B cell (primary cell): ENCODE measurements around the gene CDC42BPA. TPM values are rescaled to one million over a fixed set of nuclear protein-coding genes. Genes with fewer than 3 reads are reported as not detected.

ENCODE experiments used
- ATAC-seq: fragments of 200-7000 bp; cut with Tn5 transposase; one replicate; pipeline ENCODE4 v1.10.0; 2021; ENCODE audit warnings: low read depth, mild to moderate bottlenecking, moderate number of reproducible peaks, moderate library complexity
- CTCF ChIA-PET: fragments of 350-600 bp; sonication (Branson Sonifier 250); formaldehyde crosslinking; loops from one replicate; lab custom pipeline; 2021; ENCODE audit warnings: antibody characterized with exemption, inconsistent platforms; lab: Charles Lee
- POLR2A ChIA-PET: fragments of 350-600 bp; sonication (Branson Sonifier 250); formaldehyde crosslinking; loops from one replicate; lab custom pipeline; 2021; ENCODE audit warnings: antibody characterized with exemption; lab: Charles Lee
- DNase-seq: peaks from one replicate; pipeline ENCODE4 v3.0.0; 2013
- H2AFZ ChIP-seq: 2 replicates; pipeline ENCODE4 v1.6.1; 2012; ENCODE audit warnings: mild to moderate bottlenecking, low read depth, low read length; ENCODE audit not compliant: insufficient read depth, poor library complexity, severe bottlenecking
- H3K27ac ChIP-seq, 2 donors: 1 replicate in 1 of 2; 2 replicates in 1 of 2; pipeline ENCODE4 v1.5.1; 2012 to 2013; ENCODE audit warnings: low read length in 2 of 2, mild to moderate bottlenecking in 2 of 2, moderate library complexity in 1 of 2
- H3K27me3 ChIP-seq, 4 experiments: fragments of 200-600 bp in 1 of 4; sonication (generic) in 1 of 4; replicated peaks in 1 of 4; 1 replicate in 2 of 4; 2 replicates in 2 of 4; pipeline versions ENCODE4 v1.6.1 to v1.7.0; 2013 to 2016; ENCODE audit warnings: low read length in 3 of 4, mild to moderate bottlenecking in 2 of 4, mixed read lengths in 1 of 4, moderate library complexity in 1 of 4; ENCODE audit not compliant: insufficient read depth in 4 of 4, control insufficient read depth in 3 of 4; ENCODE audit errors: control extremely low read depth in 1 of 4
- H3K36me3 ChIP-seq, 2 experiments: replicated peaks in 1 of 2; 1 replicate in 1 of 2; 2 replicates in 1 of 2; pipeline versions ENCODE4 v1.6.1 to v1.7.1; 2013; ENCODE audit warnings: low read length in 1 of 2; ENCODE audit not compliant: insufficient read depth in 2 of 2, control insufficient read depth in 1 of 2; ENCODE audit errors: control extremely low read depth in 1 of 2, extremely low read depth in 1 of 2
- H3K4me1 ChIP-seq, 2 donors: fragments of 200-600 bp in 1 of 2; sonication (generic) in 1 of 2; 1 replicate in 1 of 2; 2 replicates in 1 of 2; pipeline versions ENCODE4 v1.5.1 to v1.6.1; 2013 to 2017; ENCODE audit warnings: low read length in 2 of 2; ENCODE audit not compliant: control insufficient read depth in 2 of 2, insufficient read depth in 2 of 2
- H3K4me2 ChIP-seq: replicated peaks from 2 replicates; pipeline ENCODE3; 2012; ENCODE audit warnings: mild to moderate bottlenecking, low read depth, low read length; ENCODE audit not compliant: poor library complexity, severe bottlenecking
- H3K4me3 ChIP-seq, 5 experiments: fragments of 200-600 bp in 1 of 5; sonication (generic) in 1 of 5; 1 replicate in 3 of 5; 2 replicates in 2 of 5; pipeline versions ENCODE4 v1.5.1 to v1.7.0; 2011 to 2016; ENCODE audit warnings: low read length in 4 of 5, mild to moderate bottlenecking in 4 of 5, low read depth in 2 of 5, control low read depth in 1 of 5, moderate library complexity in 1 of 5; ENCODE audit not compliant: insufficient read depth in 1 of 5; ENCODE audit errors: control extremely low read depth in 1 of 5, extremely low read depth in 1 of 5
- H3K79me2 ChIP-seq: fragments of 200-600 bp; sonication (generic); one replicate; pipeline ENCODE4 v1.6.0; 2016; ENCODE audit warnings: low read length; ENCODE audit not compliant: control insufficient read depth, insufficient read depth
- H3K9ac ChIP-seq: fragments of 200-600 bp; sonication (generic); 2 replicates; pipeline ENCODE4 v1.6.1; 2017; ENCODE audit warnings: mild to moderate bottlenecking, low read length, moderate library complexity
- H3K9me3 ChIP-seq, 3 donors: one replicate each; pipeline versions ENCODE4 v1.6.1 to v1.7.1; 2013; ENCODE audit warnings: low read length in 2 of 3; ENCODE audit not compliant: control insufficient read depth in 2 of 3, insufficient read depth in 1 of 3; ENCODE audit errors: control extremely low read depth in 1 of 3
- H4K20me1 ChIP-seq: 2 replicates; pipeline ENCODE4 v1.6.0; 2012; ENCODE audit warnings: mild to moderate bottlenecking, low read length; ENCODE audit not compliant: insufficient read depth, control insufficient read depth, poor library complexity, severe bottlenecking
- H3K27ac Mint-ChIP-seq: one replicate; pipeline ENCODE4 v1.8.0; 2021; ENCODE audit warnings: mixed read lengths
- H3K27me3 Mint-ChIP-seq: one replicate; pipeline ENCODE4 v1.8.0; 2021; ENCODE audit warnings: mixed read lengths
- H3K4me1 Mint-ChIP-seq: one replicate; pipeline ENCODE4 v1.8.0; 2021; ENCODE audit warnings: mixed read lengths
- H3K4me3 Mint-ChIP-seq: one replicate; pipeline ENCODE4 v1.8.0; 2021; ENCODE audit warnings: mixed read lengths
- H3K9me3 Mint-ChIP-seq: one replicate; pipeline ENCODE4 v1.8.0; 2022; ENCODE audit warnings: mixed read lengths; ENCODE audit not compliant: insufficient read depth
- EZH2 ChIP-seq: IDR thresholded peaks from 2 replicates; pipeline ENCODE4 v1.6.1; 2012; ENCODE audit warnings: borderline replicate concordance, low read depth, mild to moderate bottlenecking, moderate library complexity, low read length; ENCODE audit not compliant: insufficient read depth, poor library complexity, severe bottlenecking
- WGBS: methylation state at CpG from one replicate; pipeline ENCODE4 v1.1.5; 2013; ENCODE audit warnings: missing lambda C conversion rate; ENCODE audit not compliant: insufficient coverage; 5-methylcytosine and 5-hydroxymethylcytosine counted together
- intact Hi-C: fragments of 100-400 bp; cut with micrococcal nuclease; formaldehyde crosslinking; loops from one replicate; pipeline ENCODE4 v1.10.0; 2022
- polyA plus RNA-seq: library from polyadenylated mRNA; depleted of rRNA; stranded (reverse); fragments of >200 nt; gene quantifications from 2 replicates; pipeline ENCODE4 v1.2.3, GENCODE V29; 2012
- total RNA-seq, 2 donors: library from RNA; stranded (reverse); fragments of 120-200 nt in 1 of 2; gene quantifications; 1 replicate in 1 of 2; 2 replicates in 1 of 2; pipeline versions ENCODE4 v1.2.3 to v1.2.4, GENCODE V29; 2013 to 2022
- TF ChIP-seq, protein P1 (sequence below): fragments of 200-600 bp; IDR thresholded peaks from one replicate; pipeline ENCODE4 v1.8.0; 2022; ENCODE audit warnings: antibody characterized with exemption, mild to moderate bottlenecking

Gene CDC42BPA
- total and polyA plus RNA-seq, 2 donors (not counting 1 experiment from before 2014, with no cell fraction given) = 0.04 to 0.69 TPM

DNA sequence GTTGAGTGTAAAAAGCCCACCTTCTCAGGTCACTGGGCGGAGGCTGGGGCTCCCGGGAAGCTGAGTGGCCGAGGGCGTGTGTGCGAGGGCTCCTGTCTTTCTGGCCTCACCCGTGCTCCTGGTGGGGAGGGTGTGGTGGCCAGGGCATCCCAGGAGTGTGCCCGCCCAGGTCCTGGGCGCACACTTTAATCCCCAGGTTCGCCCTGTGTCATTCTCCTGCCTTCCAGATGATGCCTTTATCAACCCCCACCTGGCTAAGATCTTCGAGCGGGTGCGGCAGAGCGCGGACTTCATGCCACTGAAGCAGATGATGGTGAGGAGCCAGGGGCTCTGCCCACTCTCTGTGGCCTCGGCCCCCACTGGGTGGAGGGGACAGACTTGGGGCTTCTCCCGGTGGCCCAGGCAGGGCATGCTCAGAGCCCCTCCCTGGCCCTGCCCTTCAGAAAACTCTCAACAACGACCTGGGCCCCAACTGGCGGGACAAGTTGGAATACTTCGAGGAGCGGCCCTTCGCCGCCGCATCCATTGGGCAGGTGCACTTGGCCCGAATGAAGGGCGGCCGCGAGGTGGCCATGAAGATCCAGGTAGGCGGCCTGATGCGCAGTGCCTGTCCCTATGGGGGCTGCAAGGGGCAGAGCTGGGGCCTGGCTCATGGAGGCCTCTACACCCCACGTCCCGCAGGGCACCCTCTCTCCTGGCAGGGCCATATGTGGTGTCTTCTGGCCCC lies 335.7 kb downstream of the CDC42BPA start:
- TF ChIP-seq, protein P1, sequence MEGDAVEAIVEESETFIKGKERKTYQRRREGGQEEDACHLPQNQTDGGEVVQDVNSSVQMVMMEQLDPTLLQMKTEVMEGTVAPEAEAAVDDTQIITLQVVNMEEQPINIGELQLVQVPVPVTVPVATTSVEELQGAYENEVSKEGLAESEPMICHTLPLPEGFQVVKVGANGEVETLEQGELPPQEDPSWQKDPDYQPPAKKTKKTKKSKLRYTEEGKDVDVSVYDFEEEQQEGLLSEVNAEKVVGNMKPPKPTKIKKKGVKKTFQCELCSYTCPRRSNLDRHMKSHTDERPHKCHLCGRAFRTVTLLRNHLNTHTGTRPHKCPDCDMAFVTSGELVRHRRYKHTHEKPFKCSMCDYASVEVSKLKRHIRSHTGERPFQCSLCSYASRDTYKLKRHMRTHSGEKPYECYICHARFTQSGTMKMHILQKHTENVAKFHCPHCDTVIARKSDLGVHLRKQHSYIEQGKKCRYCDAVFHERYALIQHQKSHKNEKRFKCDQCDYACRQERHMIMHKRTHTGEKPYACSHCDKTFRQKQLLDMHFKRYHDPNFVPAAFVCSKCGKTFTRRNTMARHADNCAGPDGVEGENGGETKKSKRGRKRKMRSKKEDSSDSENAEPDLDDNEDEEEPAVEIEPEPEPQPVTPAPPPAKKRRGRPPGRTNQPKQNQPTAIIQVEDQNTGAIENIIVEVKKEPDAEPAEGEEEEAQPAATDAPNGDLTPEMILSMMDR = no peak
- no peak for TF ChIP-seq EZH2
- DNase-seq (no peak), ATAC-seq (no peak)
- no peaks in the 10 kb centered on the region for H3K9me3 Mint-ChIP-seq
- H3K27ac ChIP-seq = no peak overlapping the region
- no peak overlapping the region for H3K27ac Mint-ChIP-seq
- H4K20me1 ChIP-seq = peaks cover 12% of the 10 kb centered on the region
- WGBS = 92% methylated on average over 19 of the region's 31 CpGs
- intact Hi-C loops = no loop called here
- no peaks in the 10 kb centered on the region for H3K79me2 ChIP-seq
- no peak overlapping the region for H3K4me3 ChIP-seq
- H3K9me3 ChIP-seq = no peaks in the 10 kb centered on the region
- H3K4me3 Mint-ChIP-seq = no peak overlapping the region
- peaks cover 0 to 58% of the 10 kb centered on the region in 2 experiments for H3K36me3 ChIP-seq
- H3K4me1 Mint-ChIP-seq = no peaks in the 10 kb centered on the region
- ChIA-PET CTCF (interaction anchor here (0.5 kb wide), 1 partner anchor 134 kb away, joined by 3 read pairs; no protein-coding TSS in a partner anchor), POLR2A (no interaction called here)
- no peaks in the 10 kb centered on the region for H3K27me3 Mint-ChIP-seq
- no peaks in the 10 kb centered on the region for H3K27me3 ChIP-seq
- no peaks in the 10 kb centered on the region for H3K4me1 ChIP-seq
- H3K4me2 ChIP-seq = no peak overlapping the region
- no peak overlapping the region for H2AFZ ChIP-seq
- H3K9ac ChIP-seq = no peak overlapping the region

DNA sequence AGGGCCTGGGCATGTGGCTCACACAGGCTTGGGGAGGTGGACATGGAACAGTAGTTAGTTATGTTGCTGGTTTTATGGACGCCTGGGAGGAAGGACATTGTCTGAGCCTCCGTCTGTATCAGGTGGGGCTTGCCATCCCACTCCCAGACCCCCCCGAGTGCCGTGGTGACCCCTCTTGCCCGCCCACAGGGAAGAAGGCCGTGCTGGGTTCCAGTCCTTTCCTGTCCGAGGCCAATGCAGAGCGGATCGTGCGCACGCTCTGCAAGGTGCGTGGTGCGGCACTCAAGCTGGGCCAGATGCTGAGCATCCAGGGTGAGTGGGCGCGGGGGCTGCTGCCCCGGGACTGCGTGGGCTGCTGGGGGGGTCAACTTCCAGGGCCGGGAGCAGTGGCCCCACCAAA lies 336.5 kb downstream of the CDC42BPA start:
- WGBS = 96% methylated on average over 18 of the region's 18 CpGs
- no peak for DNase-seq
- no peaks in the 10 kb centered on the region for H3K4me1 Mint-ChIP-seq
- Histone ChIP-seq H3K27me3 (no peaks in the 10 kb centered on the region), H3K36me3 (peaks cover 0 to 60% of the 10 kb centered on the region in 2 experiments), H3K9ac (no peak overlapping the region), H3K4me3 (no peak overlapping the region), H3K4me1 (no peaks in the 10 kb centered on the region), H3K9me3 (no peaks in the 10 kb centered on the region), H4K20me1 (peaks cover 17% of the 10 kb centered on the region), H3K27ac (no peak overlapping the region), H3K79me2 (no peaks in the 10 kb centered on the region), H2AFZ (no peak overlapping the region), H3K4me2 (no peak overlapping the region)
- ATAC-seq = no peak
- no peak overlapping the region for H3K27ac Mint-ChIP-seq
- H3K9me3 Mint-ChIP-seq = no peaks in the 10 kb centered on the region
- H3K4me3 Mint-ChIP-seq = no peak overlapping the region
- TF ChIP-seq, protein P1 = no peak
- TF ChIP-seq EZH2 = no peak
- H3K27me3 Mint-ChIP-seq = no peaks in the 10 kb centered on the region
- ChIA-PET CTCF (no interaction called here), POLR2A (no interaction called here)
- intact Hi-C loops = no loop called here
